Measurements from ENCODE around the gene TUG1.

TUG1 gene

DNA sequence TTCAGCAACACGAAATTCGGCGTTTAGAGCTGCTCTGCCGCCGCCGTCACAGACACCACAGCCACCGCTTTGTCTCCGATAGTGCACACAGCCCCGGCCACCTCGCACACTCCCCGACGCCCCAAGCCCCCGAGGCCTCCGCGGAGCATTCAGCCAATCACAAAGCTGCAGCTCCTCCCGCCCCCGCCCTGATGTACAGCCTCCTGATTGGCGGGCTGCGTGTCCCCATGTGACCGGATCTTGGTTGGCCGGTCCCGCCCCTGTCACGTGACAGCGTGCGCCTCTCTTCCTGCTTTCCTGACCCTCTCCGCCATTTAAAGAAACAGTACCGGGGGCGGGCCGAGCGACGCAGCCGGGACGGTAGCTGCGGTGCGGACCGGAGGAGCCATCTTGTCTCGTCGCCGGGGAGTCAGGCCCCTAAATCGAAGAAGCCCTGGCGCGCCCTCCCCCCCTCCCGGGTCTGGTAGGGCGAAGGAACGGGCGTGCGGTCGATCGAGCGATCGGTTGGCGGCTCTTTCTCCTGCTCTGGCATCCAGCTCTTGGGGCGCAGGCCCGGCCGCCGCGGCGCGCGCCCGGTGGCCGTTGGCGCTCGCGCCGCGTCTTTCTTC, at the start of gene TUG1:
Gene TUG1, plus strand, starts transcription at position 342 of the 608 bp plus-strand sequence.
- peak; percentile 99 for DNase-seq (ENCODE audit: low read depth)
- TF ChIP-seq, protein P1, sequence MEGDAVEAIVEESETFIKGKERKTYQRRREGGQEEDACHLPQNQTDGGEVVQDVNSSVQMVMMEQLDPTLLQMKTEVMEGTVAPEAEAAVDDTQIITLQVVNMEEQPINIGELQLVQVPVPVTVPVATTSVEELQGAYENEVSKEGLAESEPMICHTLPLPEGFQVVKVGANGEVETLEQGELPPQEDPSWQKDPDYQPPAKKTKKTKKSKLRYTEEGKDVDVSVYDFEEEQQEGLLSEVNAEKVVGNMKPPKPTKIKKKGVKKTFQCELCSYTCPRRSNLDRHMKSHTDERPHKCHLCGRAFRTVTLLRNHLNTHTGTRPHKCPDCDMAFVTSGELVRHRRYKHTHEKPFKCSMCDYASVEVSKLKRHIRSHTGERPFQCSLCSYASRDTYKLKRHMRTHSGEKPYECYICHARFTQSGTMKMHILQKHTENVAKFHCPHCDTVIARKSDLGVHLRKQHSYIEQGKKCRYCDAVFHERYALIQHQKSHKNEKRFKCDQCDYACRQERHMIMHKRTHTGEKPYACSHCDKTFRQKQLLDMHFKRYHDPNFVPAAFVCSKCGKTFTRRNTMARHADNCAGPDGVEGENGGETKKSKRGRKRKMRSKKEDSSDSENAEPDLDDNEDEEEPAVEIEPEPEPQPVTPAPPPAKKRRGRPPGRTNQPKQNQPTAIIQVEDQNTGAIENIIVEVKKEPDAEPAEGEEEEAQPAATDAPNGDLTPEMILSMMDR (conservative IDR thresholded peaks at IDR 0.05; ENCODE audit: low read length) = no peak
- peak within 1 kb of the TSS; percentile 65 for H3K4me3 ChIP-seq (ENCODE audit: low read length)

DNA sequence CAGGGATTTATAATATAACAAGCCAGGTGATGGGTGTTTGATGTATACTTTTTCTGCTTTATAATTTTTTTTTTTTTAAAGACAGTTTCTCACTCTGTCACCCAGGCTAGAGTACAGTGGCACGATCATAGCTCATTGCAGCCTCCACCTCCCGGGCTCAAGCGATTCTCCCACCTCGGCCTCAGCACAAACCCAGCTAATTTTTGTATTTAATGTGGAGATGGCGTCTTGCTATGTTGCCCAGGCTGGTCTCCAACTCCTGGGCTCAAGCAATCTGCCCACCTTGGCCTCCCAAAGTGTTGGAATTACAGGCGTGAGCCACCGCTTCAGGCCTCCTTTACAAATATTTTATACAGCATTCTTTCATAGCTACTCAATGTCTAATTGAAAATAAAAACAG, 49.1 kb upstream of the TUG1 start:
- H3K4me3 ChIP-seq (ENCODE audit: low read length) = no peak overlapping the region
- TF ChIP-seq, protein P1 (conservative IDR thresholded peaks at IDR 0.05; ENCODE audit: low read length) = no peak
- DNase-seq (ENCODE audit: low read depth) = no peak

DNA sequence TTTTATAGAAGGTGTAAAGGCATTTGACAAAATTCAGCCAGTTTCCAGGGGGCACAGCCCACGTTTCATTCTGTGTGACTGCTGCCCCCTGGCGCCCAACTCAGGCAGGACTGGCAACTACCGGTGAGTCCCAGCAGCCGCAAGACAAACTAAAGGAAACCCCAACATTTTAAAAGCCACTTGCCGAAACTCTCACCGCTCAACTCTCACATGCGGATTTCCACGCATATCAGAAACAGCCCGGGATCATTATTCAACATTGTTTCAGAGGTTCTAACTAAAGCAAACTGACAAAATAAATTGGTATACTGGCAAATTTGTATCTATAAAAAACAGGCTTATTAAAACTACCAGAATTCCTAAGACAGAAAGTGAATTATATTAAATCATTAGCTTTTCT, 48.7 kb upstream of the TUG1 start:
- peak; percentile 52 for DNase-seq (ENCODE audit: low read depth)
- H3K4me3 ChIP-seq (ENCODE audit: low read length) = peak overlapping the region; percentile 17; the same call in 1 of the 2 replicates
- TF ChIP-seq, protein P1 (conservative IDR thresholded peaks at IDR 0.05; ENCODE audit: low read length) = peak; percentile 83

DNA sequence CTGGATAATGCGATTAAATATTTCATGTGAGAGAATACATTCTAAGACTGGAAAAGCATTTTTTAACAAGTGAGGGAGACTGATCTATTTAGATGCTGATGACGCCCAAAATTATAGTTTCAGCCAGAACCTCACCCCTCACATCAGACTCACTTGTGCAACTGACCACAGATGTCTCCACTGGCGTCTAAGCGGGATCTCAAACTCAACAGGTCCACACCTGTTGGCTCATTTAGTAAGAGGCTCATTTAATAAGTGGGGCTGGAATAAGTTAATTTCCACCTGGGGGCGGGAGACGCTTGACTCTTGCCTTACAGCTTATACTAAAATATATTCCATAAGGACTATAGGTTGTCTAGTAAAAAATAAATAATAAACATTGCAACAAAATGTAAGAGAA, 48.0 kb upstream of the TUG1 start:
- peak overlapping the region; percentile 59 for H3K4me3 ChIP-seq (ENCODE audit: low read length)
- peak; percentile 11 for DNase-seq (ENCODE audit: low read depth)
- TF ChIP-seq, protein P1 (conservative IDR thresholded peaks at IDR 0.05; ENCODE audit: low read length) = no peak

DNA sequence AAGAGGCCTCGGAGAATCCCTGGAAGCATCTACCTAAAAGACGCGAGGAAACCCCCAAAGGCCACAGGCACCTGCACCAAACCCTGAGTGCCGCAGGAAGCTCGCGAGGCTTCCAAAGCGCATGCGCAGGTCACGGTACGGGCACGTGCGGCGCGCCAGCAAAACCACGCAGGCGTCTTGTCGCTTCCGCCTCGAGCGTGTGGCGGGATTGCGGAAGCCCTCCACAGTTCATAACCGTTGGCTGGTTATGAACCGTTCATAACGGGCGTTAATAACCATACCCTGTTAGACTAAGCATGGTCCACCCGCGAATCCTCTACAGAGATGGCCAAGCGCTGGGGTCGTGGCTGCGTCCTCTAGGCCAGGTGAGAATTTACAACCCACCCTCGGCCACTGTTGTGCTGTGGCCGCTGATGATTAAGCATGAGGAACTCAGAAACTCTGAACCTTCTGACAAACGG, 46.9 kb upstream of the TUG1 start:
- peak overlapping the region; percentile 59 for H3K4me3 ChIP-seq (ENCODE audit: low read length)
- TF ChIP-seq, protein P1 (conservative IDR thresholded peaks at IDR 0.05; ENCODE audit: low read length) = no peak
- DNase-seq (ENCODE audit: low read depth) = peak; percentile 64

DNA sequence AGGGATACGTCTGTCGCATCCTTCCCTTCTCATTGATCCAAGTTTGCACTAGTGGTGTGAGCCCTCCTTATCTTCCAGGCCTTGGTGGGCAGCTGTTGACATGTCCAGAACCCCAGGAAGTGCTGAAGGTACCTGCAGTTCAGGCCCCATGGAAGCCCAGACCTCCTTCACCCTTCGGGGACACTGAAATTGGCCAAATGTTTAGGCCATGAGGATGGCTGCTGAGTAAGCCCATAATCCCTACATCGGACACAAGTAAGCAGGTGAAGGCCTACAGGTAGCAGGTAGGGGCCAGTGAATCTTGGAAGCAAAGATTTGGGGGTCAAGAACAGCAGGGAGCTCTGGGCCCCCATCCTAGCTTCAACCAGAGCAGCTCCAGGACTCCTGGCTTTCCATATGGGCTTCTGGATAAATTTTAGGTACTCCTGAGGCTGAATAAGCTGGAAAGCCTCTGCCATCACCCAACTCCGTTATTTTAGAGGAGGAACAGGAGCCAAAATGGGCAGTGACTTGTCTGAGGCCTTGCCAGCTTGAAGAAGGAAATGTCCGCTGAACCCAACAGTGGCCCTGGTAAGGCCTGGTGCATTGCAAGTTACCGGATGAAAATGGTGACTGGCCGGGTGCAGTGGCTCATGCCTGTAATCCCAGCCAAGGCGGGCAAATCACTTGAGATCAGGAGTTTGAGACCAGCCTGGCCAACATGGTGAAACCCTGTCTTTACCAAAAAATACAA, 45.7 kb upstream of the TUG1 start:
- DNase-seq (ENCODE audit: low read depth) = no peak
- TF ChIP-seq, protein P1 (conservative IDR thresholded peaks at IDR 0.05; ENCODE audit: low read length) = no peak
- H3K4me3 ChIP-seq (ENCODE audit: low read length) = no peak overlapping the region

DNA sequence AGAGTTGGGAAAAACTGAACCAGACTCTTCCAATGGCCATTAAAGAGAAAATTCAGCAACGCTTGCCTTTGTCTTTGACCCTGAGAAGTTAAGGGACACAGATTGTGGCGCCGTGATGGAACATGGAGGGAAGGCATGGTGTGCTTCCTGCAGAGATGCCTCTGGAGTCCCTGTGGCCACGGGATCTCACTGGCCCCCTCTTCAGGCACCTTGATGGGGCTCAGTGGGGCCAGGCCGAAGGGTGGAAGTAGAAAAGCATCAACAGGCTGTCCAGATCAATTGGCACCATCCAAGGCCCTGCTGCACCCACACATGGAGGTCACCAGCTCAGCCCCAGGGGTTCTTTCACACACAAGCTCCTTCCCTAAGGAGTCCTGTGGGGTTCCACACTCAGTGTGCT, 43.4 kb upstream of the TUG1 start:
- TF ChIP-seq, protein P1 (conservative IDR thresholded peaks at IDR 0.05; ENCODE audit: low read length) = no peak
- H3K4me3 ChIP-seq (ENCODE audit: low read length) = no peak overlapping the region
- DNase-seq (ENCODE audit: low read depth) = no peak

Measured in AG10803 (cell line).